Keratinocyte (primary cell): ENCODE measurements around the gene CLCA1. TPM values are rescaled to one million over a fixed set of nuclear protein-coding genes. Genes with fewer than 3 reads are reported as not detected.

Source experiments
- DNase-seq: peaks from one replicate; pipeline ENCODE4 v3.0.0-alpha.2; 2011; ENCODE audit warnings: low read depth, missing footprints, low spot score
- FAIRE-seq: peaks from 2 replicates; lab custom pipeline; 2011; peaks lifted over from hg19 to GRCh38; lab: Jason Lieb, UNC
- H2AFZ ChIP-seq: 2 replicates; pipeline ENCODE4 v1.6.0; 2012; ENCODE audit warnings: low read length, control low read depth, inconsistent platforms; ENCODE audit not compliant: control insufficient read depth
- H3K27ac ChIP-seq: 2 replicates; pipeline ENCODE4 v1.5.1; 2011; ENCODE audit warnings: low read length; ENCODE audit not compliant: control insufficient read depth, insufficient read depth
- H3K27me3 ChIP-seq: 3 replicates; pipeline ENCODE4 v1.6.0; 2011; ENCODE audit warnings: low read length; ENCODE audit not compliant: control insufficient read depth, insufficient read depth; ENCODE audit errors: extremely low read depth
- H3K36me3 ChIP-seq, 2 experiments: 2 replicates in 1 of 2; 3 replicates in 1 of 2; pipeline ENCODE4 v1.5.1; 2011; ENCODE audit warnings: low read length in 2 of 2, mild to moderate bottlenecking in 1 of 2; ENCODE audit not compliant: control insufficient read depth in 2 of 2, insufficient read depth in 2 of 2; ENCODE audit errors: extremely low read depth in 1 of 2
- H3K4me1 ChIP-seq: 3 replicates; pipeline ENCODE4 v1.5.1; 2011; ENCODE audit warnings: low read length; ENCODE audit not compliant: control insufficient read depth, insufficient read depth; ENCODE audit errors: extremely low read depth
- H3K4me2 ChIP-seq: 3 replicates; pipeline ENCODE4 v1.6.0; 2011; ENCODE audit warnings: low read depth, low read length; ENCODE audit not compliant: control insufficient read depth, insufficient read depth; ENCODE audit errors: extremely low read depth
- H3K4me3 ChIP-seq, 3 experiments: fragments of 200-600 bp in 1 of 3; sonication (generic) in 1 of 3; 2 replicates in 2 of 3; 3 replicates in 1 of 3; pipeline ENCODE4 v1.5.1; 2011 to 2016; ENCODE audit warnings: low read length in 3 of 3, mild to moderate bottlenecking in 3 of 3, control low read depth in 2 of 3, inconsistent platforms in 1 of 3, low read depth in 1 of 3, mixed read lengths in 1 of 3, mixed run types in 1 of 3, moderate library complexity in 1 of 3; ENCODE audit not compliant: control insufficient read depth in 2 of 3, insufficient read depth in 2 of 3; ENCODE audit errors: extremely low read depth in 1 of 3
- H3K79me2 ChIP-seq: 2 replicates; pipeline ENCODE4 v1.6.0; 2012; ENCODE audit warnings: low read length; ENCODE audit not compliant: control insufficient read depth, insufficient read depth
- H3K9ac ChIP-seq: 3 replicates; pipeline ENCODE4 v1.6.0; 2011; ENCODE audit warnings: low read length; ENCODE audit not compliant: control insufficient read depth, insufficient read depth; ENCODE audit errors: extremely low read depth
- H3K9me1 ChIP-seq: 3 replicates; pipeline ENCODE4 v1.6.0; 2011; ENCODE audit warnings: low read length; ENCODE audit not compliant: control insufficient read depth, insufficient read depth; ENCODE audit errors: extremely low read depth
- H3K9me3 ChIP-seq: 2 replicates; pipeline ENCODE4 v1.5.1; 2012; ENCODE audit warnings: low read depth, low read length; ENCODE audit not compliant: control insufficient read depth
- H4K20me1 ChIP-seq: 3 replicates; pipeline ENCODE4 v1.6.0; 2011; ENCODE audit warnings: low read length; ENCODE audit not compliant: control insufficient read depth, insufficient read depth; ENCODE audit errors: extremely low read depth
- EZH2 ChIP-seq: IDR thresholded peaks from one replicate; pipeline ENCODE4 v1.6.1; 2012; ENCODE audit warnings: inconsistent platforms, mild to moderate bottlenecking, low read length, moderate library complexity
- dilution Hi-C: fragments of 300-500 bp; cut with MboI; formaldehyde crosslinking; loops from one replicate; pipeline ENCODE4 v1.7.0; 2020; ENCODE audit warnings: low sequenced_read_pairs; ENCODE audit not compliant: extremely low pct_ligation_motif_present
- polyA plus RNA-seq, 5 experiments: library from polyadenylated mRNA; depleted of rRNA in 3 of 5; stranded (reverse) in 3 of 5; stranded (forward) in 1 of 5; unstranded in 1 of 5; fragments of >200 nt; gene quantifications; 1 replicate in 1 of 5; 2 replicates in 3 of 5; 3 replicates in 1 of 5; pipeline versions ENCODE4 v1.2.1 to v1.2.3, GENCODE V29; 2011 to 2012; ENCODE audit warnings: missing spikeins in 2 of 5, low read depth in 1 of 5, low replicate concordance in 1 of 5
- TF ChIP-seq, protein P1 (sequence below), 3 experiments: IDR thresholded peaks in 1 of 3; conservative IDR thresholded peaks in 1 of 3; optimal IDR thresholded peaks in 1 of 3; 2 replicates in 2 of 3; 3 replicates in 1 of 3; pipeline versions ENCODE3 to v1.5.1; 2011; ENCODE audit warnings: low read length in 3 of 3, mild to moderate bottlenecking in 3 of 3, moderate library complexity in 2 of 3, control low read depth in 1 of 3, inconsistent platforms in 1 of 3; ENCODE audit not compliant: insufficient read depth in 2 of 3; ENCODE audit errors: extremely low read depth in 1 of 3

Gene CLCA1
- polyA plus RNA-seq, 1 donor (not counting 4 experiments of a cell fraction or from before 2014, with no cell fraction given): 0.04 TPM

DNA sequence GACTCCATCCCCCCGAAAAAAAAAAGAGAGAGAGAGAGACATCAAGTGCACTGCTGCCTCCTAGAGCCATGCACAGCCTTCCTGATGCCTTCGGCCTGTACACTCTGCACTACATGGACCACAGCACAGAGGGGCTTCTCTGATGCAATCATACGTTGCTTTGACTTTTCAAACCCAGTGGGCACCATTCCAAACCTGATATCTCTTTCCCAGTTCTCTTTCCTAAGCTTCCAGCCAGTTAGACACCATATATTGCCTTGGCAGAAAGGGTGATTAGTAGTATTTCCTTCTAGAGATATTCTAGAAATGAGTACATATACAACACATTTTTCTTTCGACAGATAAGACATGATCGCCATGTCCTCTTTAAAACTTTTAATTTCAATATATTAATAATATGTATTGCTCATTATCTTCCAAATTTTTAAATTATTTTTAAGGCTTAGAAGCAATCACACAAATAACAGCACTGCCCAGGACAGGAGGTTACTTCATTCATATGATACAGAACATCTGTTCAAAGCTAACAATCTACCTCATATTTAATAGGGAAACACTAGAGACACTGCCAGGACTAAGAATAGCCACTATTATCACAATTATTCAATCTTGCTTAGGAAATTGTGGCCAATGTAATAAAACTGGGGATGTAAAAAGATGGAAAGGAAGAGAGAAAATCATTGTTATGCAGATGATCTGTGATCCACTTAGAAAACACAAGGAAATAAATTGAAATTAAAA lies 9.9 kb downstream of the CLCA1 start:
- Histone ChIP-seq H3K4me3 (no peak overlapping the region), H2AFZ (no peak overlapping the region), H3K27me3 (no peaks in the 10 kb centered on the region), H3K9ac (no peak overlapping the region), H3K9me3 (no peaks in the 10 kb centered on the region), H3K36me3 (no peaks in the 10 kb centered on the region), H4K20me1 (no peaks in the 10 kb centered on the region), H3K4me2 (no peak overlapping the region), H3K27ac (no peak overlapping the region), H3K9me1 (no peaks in the 10 kb centered on the region), H3K4me1 (no peaks in the 10 kb centered on the region), H3K79me2 (no peaks in the 10 kb centered on the region)
- FAIRE-seq (no peak), DNase-seq (no peak)
- dilution Hi-C loops: no loop called here
- no peak for TF ChIP-seq EZH2
- TF ChIP-seq, protein P1, sequence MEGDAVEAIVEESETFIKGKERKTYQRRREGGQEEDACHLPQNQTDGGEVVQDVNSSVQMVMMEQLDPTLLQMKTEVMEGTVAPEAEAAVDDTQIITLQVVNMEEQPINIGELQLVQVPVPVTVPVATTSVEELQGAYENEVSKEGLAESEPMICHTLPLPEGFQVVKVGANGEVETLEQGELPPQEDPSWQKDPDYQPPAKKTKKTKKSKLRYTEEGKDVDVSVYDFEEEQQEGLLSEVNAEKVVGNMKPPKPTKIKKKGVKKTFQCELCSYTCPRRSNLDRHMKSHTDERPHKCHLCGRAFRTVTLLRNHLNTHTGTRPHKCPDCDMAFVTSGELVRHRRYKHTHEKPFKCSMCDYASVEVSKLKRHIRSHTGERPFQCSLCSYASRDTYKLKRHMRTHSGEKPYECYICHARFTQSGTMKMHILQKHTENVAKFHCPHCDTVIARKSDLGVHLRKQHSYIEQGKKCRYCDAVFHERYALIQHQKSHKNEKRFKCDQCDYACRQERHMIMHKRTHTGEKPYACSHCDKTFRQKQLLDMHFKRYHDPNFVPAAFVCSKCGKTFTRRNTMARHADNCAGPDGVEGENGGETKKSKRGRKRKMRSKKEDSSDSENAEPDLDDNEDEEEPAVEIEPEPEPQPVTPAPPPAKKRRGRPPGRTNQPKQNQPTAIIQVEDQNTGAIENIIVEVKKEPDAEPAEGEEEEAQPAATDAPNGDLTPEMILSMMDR (optimal IDR thresholded peaks at IDR 0.05 in 1 of 3, IDR thresholded peaks at IDR 0.05 in 1 of 3, conservative IDR thresholded peaks at IDR 0.05 in 1 of 3; ENCODE audit: extremely low read depth in 1 of 3, insufficient read depth in 2 of 3, low read length in 3 of 3): no peak

DNA sequence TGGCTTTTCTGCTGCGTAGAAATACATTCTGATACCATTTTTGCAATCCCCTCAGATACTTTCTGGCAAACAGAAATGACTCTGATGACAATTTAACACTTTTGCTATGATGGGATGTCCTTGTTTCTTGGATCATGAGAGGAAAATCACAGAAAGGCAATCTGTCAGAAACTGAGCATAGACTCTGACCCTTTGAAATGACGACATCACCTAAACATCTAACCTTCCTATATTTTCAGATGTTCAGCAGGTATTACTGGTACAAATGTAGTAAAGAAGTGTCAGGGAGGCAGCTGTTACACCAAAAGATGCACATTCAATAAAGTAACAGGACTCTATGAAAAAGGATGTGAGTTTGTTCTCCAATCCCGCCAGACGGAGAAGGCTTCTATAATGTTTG lies 13.2 kb downstream of the CLCA1 start:
- Histone ChIP-seq H3K9me3 (no peaks in the 10 kb centered on the region), H3K4me2 (no peak overlapping the region), H3K4me3 (no peak overlapping the region), H3K9me1 (no peaks in the 10 kb centered on the region), H3K27me3 (no peaks in the 10 kb centered on the region), H3K27ac (no peak overlapping the region), H3K4me1 (no peaks in the 10 kb centered on the region), H2AFZ (no peak overlapping the region), H4K20me1 (no peaks in the 10 kb centered on the region), H3K9ac (no peak overlapping the region), H3K79me2 (no peaks in the 10 kb centered on the region), H3K36me3 (no peaks in the 10 kb centered on the region)
- DNase-seq (no peak), FAIRE-seq (no peak)
- dilution Hi-C loops: no loop called here
- TF ChIP-seq, protein P1 (optimal IDR thresholded peaks at IDR 0.05 in 1 of 3, IDR thresholded peaks at IDR 0.05 in 1 of 3, conservative IDR thresholded peaks at IDR 0.05 in 1 of 3; ENCODE audit: extremely low read depth in 1 of 3, insufficient read depth in 2 of 3, low read length in 3 of 3): no peak
- no peak for TF ChIP-seq EZH2
